SHP77 treated with DMSO at 0.1 percent for 48 hours (cell line): Measurements from ENCODE around the gene PLXNA4.
"Not testable (repeated sequence)": the region's sequence is repeated elsewhere in the genome, so short reads cannot be mapped to it uniquely, and the experiment has no call there.

ENCODE experiments used
- DNase-seq: peaks from one replicate; lab custom pipeline; 2025; lab: John Stamatoyannopoulos, UW

Gene PLXNA4

DNA sequence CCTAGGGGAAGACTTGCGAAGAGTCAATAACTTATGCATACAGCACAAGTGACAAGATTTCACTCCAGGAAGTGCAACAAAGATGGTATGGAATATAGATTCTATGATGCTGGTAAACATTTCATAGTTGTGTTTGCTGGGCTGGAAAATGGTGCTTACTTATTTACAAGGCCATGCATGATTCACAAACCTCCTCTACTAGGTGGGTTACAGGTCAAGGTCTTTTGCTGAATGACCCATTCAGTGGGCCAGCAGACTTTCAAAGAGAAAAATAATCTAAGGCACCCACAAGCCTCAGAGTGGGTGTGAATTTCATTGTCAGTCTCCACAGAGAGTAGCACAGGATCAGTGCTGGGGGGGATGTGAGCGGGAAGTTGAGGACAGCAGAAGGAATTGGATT lies 378.5 kb downstream of the PLXNA4 start:
- no peak for DNase-seq

DNA sequence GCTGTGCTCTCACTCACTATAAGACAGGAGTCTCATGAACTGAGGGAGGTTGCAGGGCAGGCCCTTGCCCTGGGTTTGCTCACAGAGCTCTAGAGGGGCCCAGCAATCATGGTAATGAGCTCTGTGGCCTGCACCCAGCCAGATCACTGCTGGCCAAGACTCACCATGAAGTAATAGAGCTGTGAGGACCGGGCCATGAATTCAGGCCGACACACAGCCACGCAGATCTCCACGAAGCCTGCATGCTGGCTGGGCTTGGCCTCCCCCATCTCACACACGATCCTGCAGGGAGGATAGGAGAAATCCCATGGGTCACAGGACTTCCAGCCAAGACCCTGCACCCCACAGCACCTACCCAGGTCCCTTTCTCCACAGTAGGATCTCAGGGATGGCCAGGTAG lies 382.4 kb downstream of the PLXNA4 start:
- DNase-seq, result no peak

DNA sequence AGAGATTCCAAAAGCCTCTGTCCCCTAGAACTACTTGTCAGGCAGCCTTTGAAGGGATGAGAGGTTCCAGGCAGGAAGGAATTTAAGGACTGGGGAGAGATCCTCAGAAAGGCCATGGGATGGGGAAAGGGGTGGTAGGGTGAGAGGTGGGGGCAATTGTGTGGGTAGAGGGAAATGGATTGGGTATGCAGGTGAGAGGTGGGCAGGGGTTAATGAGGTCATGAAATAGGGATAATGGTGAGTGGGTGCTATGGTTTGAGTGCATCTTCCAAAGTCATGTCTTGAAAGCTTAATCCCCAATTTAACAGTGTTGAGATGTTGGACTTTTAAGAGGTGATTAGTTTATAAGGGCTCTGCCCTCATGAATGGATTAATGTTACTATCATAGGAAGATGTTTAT lies 383.5 kb downstream of the PLXNA4 start:
- DNase-seq, result no peak

DNA sequence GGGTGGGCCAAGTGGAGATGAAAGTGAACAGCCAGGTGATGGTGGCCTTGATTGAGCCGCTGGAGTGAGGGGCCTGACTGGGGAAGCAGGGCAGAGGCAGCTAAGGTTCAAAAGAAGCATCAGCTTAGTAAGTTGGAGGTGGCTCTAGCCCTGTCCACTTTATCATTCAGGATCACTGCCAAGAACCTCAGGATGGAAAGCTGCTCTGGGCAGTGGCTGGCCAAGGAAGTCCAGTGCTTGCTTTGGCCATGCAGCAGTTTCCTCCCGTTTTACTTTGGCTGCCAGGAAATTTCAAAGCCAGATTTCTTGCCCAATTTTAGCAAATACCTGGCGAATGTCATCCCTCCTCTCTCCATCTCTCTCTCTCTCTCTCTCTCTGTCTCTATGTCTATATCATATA lies 384.9 kb downstream of the PLXNA4 start:
- no peak for DNase-seq

DNA sequence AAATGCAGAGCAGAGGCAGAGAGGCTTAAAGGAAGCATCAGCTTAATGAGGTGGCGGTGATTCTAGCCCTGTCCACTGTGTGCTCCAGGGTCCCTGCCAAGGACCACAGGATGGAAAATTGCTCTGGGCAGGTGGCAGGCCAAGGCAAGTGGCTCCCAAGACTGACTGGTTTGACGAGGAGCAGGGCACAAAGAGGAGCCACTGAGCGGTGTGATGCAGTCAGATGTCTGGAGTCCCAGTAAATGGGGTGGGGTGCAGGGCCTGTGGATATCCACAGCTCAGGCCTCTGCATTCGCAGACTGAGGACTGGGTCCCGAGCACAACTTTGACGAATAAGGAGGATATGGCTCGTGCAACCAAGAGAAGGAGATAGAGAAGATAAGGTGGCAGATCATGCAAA lies 385.6 kb downstream of the PLXNA4 start:
- DNase-seq, result no peak

DNA sequence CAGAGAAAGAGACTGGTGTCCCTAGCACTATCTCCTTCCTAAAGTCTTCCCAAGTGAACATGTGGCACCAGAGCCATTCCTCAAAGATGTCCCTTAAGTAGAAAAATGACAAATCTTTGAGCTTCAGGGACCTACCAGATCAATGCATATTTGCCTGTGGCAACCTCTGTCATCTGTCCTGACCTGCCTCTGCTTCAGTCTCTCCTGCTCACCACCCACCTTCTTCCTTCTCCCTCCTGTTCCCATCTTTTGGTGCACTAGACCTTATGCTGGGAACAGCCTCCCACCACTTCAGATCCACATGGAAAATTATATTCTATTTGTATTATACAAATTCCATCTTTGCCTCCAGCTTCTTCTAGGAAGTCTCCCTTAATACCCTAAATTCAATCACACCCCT lies 386.4 kb downstream of the PLXNA4 start:
- no peak for DNase-seq

DNA sequence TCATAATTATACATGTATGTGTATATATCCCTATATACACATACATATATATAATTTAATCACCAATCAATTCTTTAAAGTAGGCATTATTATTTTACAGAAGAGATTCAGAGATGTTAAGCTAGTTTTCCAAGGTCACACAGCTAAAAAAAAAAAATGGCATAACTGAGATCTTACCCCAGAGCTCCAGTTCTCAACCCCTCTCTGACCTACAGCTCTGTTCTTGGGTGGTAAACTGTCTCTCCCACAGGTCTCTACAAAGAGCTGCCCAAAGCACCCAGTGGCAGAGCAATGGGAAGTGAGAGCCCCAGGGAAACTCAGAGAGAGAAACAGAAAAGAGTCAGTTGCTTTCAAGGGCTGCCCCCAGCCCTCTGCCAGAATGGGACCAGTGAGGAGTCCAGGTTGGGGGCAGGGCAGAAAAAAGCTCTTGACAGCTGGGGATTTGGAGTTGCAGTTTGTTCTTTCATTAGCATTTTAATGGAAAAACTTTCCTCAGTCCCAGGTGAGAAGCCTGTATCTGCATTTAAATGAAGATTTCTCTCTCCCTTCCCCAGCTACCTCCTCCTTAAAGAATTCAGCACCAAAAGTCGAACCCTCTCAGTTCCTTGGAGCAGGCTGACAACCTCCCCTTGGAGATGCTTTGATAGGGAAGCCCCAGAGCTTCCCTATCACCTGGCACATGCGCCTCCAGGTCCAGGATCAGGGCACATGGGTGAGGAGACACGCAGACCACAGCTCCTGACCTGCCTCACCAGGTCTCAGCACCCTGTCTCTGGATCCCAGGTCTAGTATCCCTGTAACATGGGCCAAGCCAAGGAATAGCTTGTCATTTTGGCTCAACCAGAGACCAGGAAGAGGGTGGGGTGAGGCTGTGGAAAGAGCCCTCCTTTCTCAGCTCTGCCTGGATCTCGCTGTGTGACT lies 388.1 kb downstream of the PLXNA4 start:
- no peak for DNase-seq

DNA sequence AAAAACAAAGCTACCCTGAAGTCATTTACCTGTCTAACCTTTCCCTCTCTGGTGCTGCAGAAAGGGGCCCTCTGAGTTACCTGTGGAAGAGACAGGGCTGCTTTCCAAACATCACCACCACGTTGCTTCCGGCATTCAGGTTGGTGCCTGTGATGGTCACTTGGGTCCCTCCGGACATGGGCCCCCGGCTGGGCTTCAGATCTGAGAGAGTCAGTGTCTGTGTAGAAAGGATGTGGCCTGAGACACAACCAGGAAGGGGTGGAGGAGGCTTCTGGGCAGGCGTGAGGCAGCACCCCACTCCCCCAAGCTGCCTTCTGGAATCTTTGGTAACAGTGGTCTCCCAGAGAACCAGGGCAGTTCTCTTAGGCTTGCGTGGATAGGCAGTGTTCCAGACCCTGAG lies 388.9 kb downstream of the PLXNA4 start:
- DNase-seq, result no peak

DNA sequence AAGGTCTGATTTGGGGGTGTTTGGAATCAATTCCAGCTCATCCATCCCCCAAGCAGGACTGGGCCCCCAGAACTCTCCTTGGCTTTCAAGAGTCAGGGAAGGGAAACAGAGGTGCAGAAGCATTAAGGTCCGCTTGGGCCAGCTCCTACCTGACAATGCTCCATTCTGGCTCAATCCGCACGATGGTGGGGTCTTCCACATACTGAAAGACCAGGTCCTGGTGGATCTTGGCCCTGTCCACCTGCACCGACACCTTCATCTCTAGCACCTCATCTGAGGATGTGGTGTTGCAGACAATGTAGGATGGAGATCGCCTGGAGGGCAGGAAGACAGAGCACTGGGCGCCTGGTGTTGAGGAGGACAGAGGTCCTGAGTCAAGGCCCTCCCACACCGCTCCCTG lies 391.1 kb downstream of the PLXNA4 start:
- DNase-seq, result no peak

DNA sequence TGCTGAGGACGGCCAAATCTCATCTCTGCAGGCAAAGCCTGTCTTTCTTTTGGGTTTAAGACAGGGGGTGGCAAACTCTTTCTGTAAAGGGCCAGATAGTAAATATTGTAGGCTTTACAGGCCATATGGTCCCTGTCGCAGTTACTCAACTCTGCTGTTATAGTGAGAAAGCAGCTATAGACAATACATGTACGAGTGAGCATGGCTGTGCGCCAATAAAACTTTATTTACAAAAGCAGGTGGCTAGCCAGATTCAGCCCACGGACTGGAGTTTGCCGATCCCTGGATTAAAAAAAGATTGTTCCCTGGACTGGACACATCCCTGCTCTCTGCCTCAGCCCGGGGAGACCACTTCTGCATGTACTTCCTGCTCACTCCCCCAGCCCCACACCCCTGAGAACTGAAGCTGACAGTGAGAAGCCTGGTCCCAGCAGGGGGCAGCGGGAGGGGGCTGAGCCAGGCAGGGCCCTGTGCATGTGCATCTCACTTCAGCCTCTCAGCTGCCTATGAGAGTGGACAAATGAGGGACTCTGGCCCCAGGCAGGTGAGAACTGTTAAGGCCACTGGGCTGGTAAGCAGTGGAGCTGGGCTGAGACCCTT lies 392.4 kb downstream of the PLXNA4 start:
- no peak for DNase-seq

DNA sequence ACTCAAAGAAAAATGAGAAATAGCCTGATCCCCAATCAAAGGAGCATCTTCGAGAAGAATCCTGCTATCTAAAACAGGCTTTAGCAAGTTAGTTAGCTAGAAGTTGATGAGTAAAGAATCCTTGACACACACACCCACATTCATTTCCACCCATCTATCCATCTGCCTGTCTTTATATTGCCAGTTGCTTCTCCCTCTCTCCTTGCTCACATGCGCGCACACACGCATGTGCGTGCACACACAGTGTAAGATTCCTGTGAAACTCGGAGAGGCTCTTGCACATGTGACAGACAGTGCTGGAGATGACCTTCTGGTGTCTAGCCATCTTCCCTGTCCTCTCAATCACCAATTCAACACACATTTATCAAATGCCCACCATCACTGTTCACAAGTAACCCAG lies 393.3 kb downstream of the PLXNA4 start:
- DNase-seq, result no peak

DNA sequence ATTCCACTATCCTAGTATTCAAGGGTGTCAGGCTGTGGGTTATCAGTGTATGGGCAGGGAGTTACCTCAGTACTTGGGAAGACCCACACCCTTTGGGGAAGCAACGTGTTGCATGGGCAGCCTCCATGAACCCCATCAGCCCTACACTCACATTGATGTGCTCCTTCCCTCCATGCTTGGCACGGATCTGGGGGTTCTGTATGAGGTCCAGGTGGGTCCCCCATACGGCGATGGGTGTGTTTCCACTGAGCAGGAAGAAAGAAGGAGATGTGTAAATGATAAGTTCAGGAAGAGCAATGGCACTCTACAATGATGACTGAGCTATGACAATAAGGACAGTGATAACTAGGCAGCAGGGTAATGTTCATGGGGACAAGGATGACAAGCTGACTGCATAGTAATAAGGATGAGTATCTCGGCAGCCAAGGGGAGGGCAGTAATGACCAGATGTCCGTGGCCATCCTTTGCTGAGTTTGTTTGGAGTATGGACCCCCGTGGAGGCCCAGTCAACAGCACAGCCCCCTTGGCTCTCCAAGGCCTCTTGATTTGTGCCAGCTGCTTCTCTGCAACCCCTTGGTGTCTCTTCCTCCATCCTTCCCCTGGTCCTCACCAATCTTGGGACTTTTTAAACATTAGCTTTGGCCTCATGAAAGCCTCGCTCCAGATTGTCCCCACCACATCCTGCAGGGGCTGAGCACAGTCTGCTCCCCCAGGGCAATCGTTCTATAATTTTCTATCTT lies 394.2 kb downstream of the PLXNA4 start:
- no peak for DNase-seq

DNA sequence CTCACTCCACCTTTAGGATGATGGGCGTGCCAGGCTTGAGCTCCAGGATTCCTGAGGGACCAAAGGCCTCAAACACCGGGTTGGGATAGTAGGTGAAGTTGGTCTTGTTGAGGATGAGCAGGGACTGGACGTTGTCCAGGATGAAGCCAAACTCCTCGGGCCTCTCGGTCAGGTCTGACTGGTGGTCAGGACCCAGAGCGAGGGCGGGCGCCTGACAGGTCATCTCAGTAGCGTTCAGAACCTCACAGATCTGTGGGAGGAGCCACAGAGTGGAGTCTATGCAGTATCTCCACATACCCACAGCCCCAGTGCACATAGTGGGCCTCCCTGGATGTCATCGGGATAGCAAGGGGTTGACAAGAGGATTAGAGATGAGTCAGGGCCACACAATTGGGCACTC lies 394.9 kb downstream of the PLXNA4 start:
- no peak for DNase-seq

DNA sequence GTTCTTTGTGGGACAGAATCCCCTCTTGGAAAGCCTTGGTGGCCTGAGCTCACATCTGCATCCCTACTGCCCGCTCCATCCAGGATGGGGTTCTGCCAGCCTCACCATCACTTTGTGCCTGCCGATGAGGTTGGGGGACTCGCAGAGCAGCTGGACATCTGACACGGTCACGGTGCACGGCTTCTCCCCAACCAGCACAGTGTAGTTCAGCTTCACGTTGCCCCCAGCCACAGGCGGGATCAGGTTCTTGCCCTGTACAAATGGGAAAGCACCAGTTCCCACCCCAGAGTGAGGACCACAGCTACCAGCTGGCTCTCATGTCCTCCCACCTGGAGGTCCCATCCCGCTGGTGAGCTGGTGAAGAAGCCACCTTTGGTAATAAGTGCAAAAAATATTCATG lies 395.8 kb downstream of the PLXNA4 start:
- no peak for DNase-seq

DNA sequence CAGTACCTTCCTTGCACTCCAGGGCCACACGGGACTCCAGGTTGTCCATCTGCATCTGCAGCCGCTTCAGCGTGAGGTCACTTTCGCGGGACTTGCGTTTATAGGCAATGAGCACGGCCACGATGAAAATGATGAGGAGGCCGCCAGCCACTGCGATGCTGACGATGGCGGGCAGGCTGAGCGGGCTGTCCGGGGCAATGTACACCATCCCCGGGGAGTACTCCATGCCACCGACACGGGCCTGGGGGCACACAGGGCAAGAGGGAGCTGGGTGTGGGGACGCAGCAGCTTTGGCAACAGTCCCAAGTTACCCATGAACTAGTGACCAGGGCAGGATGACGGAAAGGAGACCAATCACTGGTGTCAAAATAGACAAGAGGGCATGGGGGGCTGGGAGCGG lies 396.6 kb downstream of the PLXNA4 start:
- DNase-seq, result no peak

DNA sequence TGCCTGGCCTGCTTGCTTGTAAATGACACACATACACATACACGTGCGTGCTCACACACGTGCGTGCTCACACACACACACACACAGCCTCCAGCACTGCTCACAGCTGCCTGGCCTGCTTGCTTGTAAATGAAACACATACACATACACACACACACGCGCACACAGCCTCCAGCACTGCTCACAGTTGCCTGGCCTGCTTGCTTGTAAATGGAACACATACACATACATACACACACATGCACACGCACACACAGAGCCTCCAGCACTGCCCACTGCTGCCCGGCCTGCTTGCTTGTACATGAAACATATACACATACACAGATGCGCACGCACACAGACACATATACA lies 397.2 kb downstream of the PLXNA4 start:
- no peak for DNase-seq

DNA sequence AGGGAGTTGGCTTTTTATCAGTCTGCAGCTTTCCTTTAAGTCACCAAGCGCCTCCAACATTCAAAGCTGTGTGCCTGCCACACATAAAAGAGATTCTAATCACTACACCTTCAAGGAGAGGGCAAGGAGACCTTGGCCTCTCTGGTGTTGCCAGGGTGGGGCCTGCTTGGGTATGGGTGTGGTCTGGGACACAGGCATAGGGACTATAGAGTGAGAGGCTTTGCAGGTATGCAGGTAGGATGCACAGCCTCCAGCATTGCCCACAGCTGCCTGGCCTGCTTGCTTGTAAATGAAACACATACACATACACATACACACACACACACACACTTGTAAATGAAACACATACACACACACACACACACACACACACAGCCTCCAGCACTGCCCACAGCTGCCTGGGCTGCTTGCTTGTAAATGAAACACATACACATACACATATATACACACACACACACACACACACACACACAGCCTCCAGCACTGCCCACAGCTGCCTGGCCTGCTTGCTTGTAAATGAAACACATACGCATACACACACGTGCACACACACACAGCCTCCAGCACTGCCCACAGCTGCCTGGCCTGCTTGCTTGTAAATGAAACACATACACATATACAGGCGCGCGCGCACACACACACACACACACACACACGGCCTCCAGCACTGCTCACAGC lies 397.7 kb downstream of the PLXNA4 start:
- DNase-seq, result not testable (repeated sequence)

DNA sequence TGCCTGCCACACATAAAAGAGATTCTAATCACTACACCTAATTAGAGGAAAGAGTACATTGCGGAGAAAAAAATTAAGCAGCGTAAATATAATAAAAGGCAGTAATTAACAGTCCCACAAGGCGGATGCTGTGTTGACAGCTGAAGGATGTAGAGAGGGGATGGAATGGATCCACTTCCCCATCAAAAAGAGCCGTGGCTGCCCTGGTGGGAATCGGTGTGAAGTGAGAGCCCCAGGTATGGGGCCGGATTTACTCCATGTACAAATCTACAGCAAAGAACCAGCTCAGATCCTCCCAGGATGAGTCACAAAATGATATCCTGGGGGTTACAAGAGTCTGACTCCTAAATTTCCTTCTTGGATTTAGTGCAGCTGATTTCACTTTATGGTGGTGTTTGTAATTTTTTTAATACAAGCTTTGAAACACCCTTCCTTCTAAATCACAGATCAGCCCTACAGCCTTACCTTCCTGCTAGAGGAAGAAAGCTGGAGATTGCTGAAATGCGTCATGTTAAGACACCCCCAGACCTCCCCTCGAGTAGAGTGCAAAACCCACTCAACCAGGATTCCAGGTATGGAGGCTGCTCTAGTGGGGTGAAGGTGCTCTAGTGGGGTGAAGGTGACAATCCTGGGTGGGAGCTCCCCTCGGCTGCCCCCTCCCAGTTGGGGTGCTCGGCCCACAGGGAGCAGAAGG lies 398.4 kb downstream of the PLXNA4 start:
- no peak for DNase-seq

DNA sequence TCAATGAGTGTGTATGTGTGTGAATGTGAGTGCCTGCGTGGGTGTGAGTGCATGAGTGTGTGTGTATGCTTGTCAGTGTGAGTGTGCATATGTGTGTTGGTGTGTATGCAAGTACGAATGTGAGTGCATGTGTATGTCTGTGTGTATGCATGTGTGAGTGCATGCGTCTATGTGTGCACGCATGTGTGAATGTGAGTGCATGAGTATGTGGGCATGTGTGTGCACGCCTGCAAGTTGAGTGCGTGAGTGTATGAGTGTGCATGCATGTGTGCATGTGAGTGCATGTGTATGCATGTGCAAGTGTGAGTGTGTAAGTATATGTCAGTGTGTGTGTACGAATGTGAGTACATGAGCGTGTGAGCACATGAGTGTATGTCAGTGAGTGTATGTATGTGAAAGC lies 399.6 kb downstream of the PLXNA4 start:
- DNase-seq, result no peak

DNA sequence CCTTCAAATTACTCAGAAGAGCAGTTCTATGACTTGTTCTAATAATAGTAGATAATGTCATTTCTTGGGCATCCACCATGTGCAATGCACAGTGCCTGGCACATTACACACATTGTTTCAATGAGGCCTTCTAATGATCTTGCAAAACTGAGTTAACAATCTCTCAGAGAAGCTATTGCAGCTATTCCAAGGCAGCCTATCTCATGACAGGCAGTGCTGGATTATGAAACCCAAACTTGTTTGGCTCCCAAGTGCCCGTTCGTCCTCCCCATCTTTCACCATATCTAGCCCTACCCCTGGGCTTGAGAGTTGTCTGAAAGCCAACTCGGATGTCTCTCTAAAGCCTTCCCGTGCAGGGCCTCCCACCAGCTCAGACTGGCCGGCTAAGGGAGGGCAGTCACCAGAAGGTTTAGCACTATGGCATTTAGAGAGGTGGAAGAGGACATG lies 405.1 kb downstream of the PLXNA4 start:
- no peak for DNase-seq

DNA sequence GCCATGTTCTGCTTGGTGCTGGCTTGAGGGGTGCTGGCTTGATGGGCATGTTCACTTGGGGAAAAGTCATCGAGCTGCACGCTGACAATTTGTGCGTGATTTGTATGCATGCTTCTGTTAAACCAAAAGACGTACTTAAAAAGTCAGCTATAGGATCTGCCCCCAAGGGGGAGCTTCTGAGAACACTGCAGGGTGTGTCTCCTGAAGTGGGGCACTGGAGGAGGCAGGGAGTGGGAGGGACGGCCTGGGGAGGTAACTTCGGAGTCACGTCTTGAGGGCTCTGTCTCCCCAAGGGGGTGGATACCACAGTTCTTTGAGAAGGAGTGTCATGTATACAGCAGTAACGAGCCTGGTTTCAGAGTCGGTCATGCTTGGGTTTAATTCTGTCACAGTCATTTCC lies 406.5 kb downstream of the PLXNA4 start:
- no peak for DNase-seq

DNA sequence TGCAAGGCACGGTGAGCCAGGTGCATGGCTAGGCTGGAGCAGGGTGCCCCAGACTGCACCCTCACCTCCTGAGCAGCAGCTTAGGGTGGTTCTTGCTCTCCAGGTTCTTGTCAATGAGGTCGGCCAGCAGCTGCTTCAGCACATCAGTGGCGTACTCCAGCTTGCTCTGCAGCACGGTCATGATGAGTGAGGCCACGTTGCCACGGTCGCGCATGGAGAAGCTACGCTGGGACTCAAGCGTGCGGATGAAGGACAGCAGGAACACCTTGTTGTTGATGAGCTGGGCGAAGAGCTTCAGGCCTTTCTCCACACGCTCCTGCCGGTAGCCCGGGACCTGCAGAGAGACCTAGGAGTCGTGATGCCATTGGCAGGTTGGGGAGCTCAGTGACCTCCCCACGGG lies 408.0 kb downstream of the PLXNA4 start:
- no peak for DNase-seq
